Left renal pelvis (tissue), 4 donors: Measurements from ENCODE around the gene MB21D2. TPM values are rescaled to one million over a fixed set of nuclear protein-coding genes. Genes with fewer than 3 reads are reported as not detected.
"Not testable (repeated sequence)": the region's sequence is repeated elsewhere in the genome, so short reads cannot be mapped to it uniquely, and the experiment has no call there.

ENCODE experiments used
- DNase-seq, 4 donors: peaks; one replicate each; pipeline ENCODE4 v3.0.0-alpha.2; 2013; ENCODE audit warnings: low read depth in 4 of 4, low spot score in 3 of 4
- polyA plus RNA-seq, 4 donors: library from polyadenylated mRNA; unstranded; fragments of 120-200 nt; gene quantifications; one replicate each; pipeline ENCODE4 v1.2.1, GENCODE V29; 2013; ENCODE audit not compliant: insufficient read length in 4 of 4

Gene MB21D2
- 10 to 100 TPM in 3 of 4 donors, 1 to 10 TPM in 1; 8.1 to 17.4 (median 16.2) TPM for polyA plus RNA-seq

- DNase-seq: peak; percentile 61 to 67 (median 66)
Observed at GRCh38 chr3:192917404-192918274, at the start of gene MB21D2. TSS of gene MB21D2 (minus strand) at chr3:192917856. CDS start at chr3:192917840, 16 bp downstream.

- not testable (repeated sequence) for DNase-seq
Observed at GRCh38 chr3:192964959-192965719, 47.5 kb upstream of the MB21D2 start.

- DNase-seq: no peak
Observed at GRCh38 chr3:192959773-192960172, 42.1 kb upstream of the MB21D2 start.

GRCh38 chr3:192958219-192958872, 40.7 kb upstream of the MB21D2 start:
- DNase-seq: no peak

- DNase-seq: no peak
Observed at GRCh38 chr3:192957441-192958021, 39.9 kb upstream of the MB21D2 start.

GRCh38 chr3:192953926-192954325, 36.3 kb upstream of the MB21D2 start:
- DNase-seq: no peak

- no peak for DNase-seq
Observed at GRCh38 chr3:192947421-192947820, 29.8 kb upstream of the MB21D2 start.

- no peak for DNase-seq
Observed at GRCh38 chr3:192943393-192943792, 25.7 kb upstream of the MB21D2 start.

- no peak for DNase-seq
Observed at GRCh38 chr3:192942625-192943024, 25.0 kb upstream of the MB21D2 start.

GRCh38 chr3:192940129-192940528, 22.5 kb upstream of the MB21D2 start:
- DNase-seq: no peak

GRCh38 chr3:192935441-192935840, 17.8 kb upstream of the MB21D2 start:
- DNase-seq: no peak

- no peak for DNase-seq
Observed at GRCh38 chr3:192933779-192934460, 16.3 kb upstream of the MB21D2 start.

GRCh38 chr3:192933259-192933658, 15.6 kb upstream of the MB21D2 start:
- no peak for DNase-seq

- no peak for DNase-seq
Observed at GRCh38 chr3:192931825-192932224, 14.2 kb upstream of the MB21D2 start.

GRCh38 chr3:192930577-192930976, 12.9 kb upstream of the MB21D2 start:
- DNase-seq: no peak

- DNase-seq: no peak
Observed at GRCh38 chr3:192929755-192930547, 12.3 kb upstream of the MB21D2 start.

GRCh38 chr3:192929146-192929545, 11.5 kb upstream of the MB21D2 start:
- no peak for DNase-seq

- DNase-seq: no peak
Observed at GRCh38 chr3:192928720-192929119, 11.1 kb upstream of the MB21D2 start.

- no peak for DNase-seq
Observed at GRCh38 chr3:192928016-192928415, 10.4 kb upstream of the MB21D2 start.
